CD14-positive monocyte (primary cell): ENCODE measurements around the gene RNF220. TPM values are rescaled to one million over a fixed set of nuclear protein-coding genes. Genes with fewer than 3 reads are reported as not detected.

Experiments used
- DNase-seq, 3 donors: peaks; one replicate each; pipeline ENCODE4 v3.0.0-alpha.2; 2011 to 2022
- H2AFZ ChIP-seq: 2 replicates; pipeline ENCODE4 v1.6.0; 2012; ENCODE audit warnings: mild to moderate bottlenecking, low read depth, low read length, inconsistent platforms; ENCODE audit not compliant: insufficient read depth, poor library complexity, severe bottlenecking
- H3K27ac ChIP-seq, 2 donors: 1 replicate in 1 of 2; 2 replicates in 1 of 2; pipeline ENCODE4 v1.5.1; 2012 to 2013; ENCODE audit warnings: low read length in 2 of 2, control low read depth in 1 of 2, inconsistent platforms in 1 of 2, low read depth in 1 of 2, mild to moderate bottlenecking in 1 of 2
- H3K27me3 ChIP-seq, 2 donors: one replicate each; pipeline versions ENCODE4 v1.6.0 to v1.6.1; 2011 to 2013; ENCODE audit warnings: low read length in 2 of 2; ENCODE audit not compliant: control insufficient read depth in 2 of 2, insufficient read depth in 2 of 2
- H3K36me3 ChIP-seq, 2 donors: replicated peaks in 1 of 2; 1 replicate in 1 of 2; 2 replicates in 1 of 2; pipeline versions ENCODE4 v1.5.1 to v1.6.1; 2012 to 2013; ENCODE audit warnings: low read length in 2 of 2, control low read depth in 1 of 2, inconsistent platforms in 1 of 2, mild to moderate bottlenecking in 1 of 2; ENCODE audit not compliant: insufficient read depth in 2 of 2, control insufficient read depth in 1 of 2
- H3K4me1 ChIP-seq, 2 donors: 1 replicate in 1 of 2; 2 replicates in 1 of 2; pipeline versions ENCODE4 v1.5.1 to v1.6.1; 2012 to 2013; ENCODE audit warnings: low read length in 2 of 2, control low read depth in 1 of 2, inconsistent platforms in 1 of 2, mild to moderate bottlenecking in 1 of 2, moderate library complexity in 1 of 2; ENCODE audit not compliant: insufficient read depth in 2 of 2, control insufficient read depth in 1 of 2
- H3K4me2 ChIP-seq: replicated peaks from 2 replicates; pipeline ENCODE3; 2012; ENCODE audit warnings: low read length, moderate library complexity, mild to moderate bottlenecking; ENCODE audit not compliant: poor library complexity, severe bottlenecking; ENCODE audit errors: extremely low read depth
- H3K4me3 ChIP-seq, 3 experiments: fragments of 200-600 bp in 1 of 3; sonication (generic) in 1 of 3; replicated peaks in 1 of 3; 1 replicate in 2 of 3; 2 replicates in 1 of 3; pipeline ENCODE4 v1.5.1; 2011 to 2013; ENCODE audit warnings: low read length in 3 of 3, mild to moderate bottlenecking in 3 of 3, control low read depth in 2 of 3, low read depth in 2 of 3, inconsistent platforms in 1 of 3, moderate library complexity in 1 of 3
- H3K79me2 ChIP-seq: 2 replicates; pipeline ENCODE4 v1.6.0; 2012; ENCODE audit warnings: mild to moderate bottlenecking, control low read depth, inconsistent platforms, low read length, moderate library complexity; ENCODE audit not compliant: insufficient read depth
- H3K9ac ChIP-seq: 2 replicates; pipeline ENCODE4 v1.6.0; 2017; ENCODE audit warnings: low read length, mild to moderate bottlenecking; ENCODE audit not compliant: insufficient read depth, poor library complexity, severe bottlenecking
- H3K9me3 ChIP-seq, 2 donors: replicated peaks in 1 of 2; 1 replicate in 1 of 2; 2 replicates in 1 of 2; pipeline versions ENCODE4 v1.5.1 to v1.6.1; 2012 to 2013; ENCODE audit warnings: low read length in 2 of 2, control low read depth in 1 of 2; ENCODE audit not compliant: control insufficient read depth in 1 of 2, insufficient read depth in 1 of 2
- H4K20me1 ChIP-seq: 2 replicates; pipeline ENCODE4 v1.6.0; 2012; ENCODE audit warnings: mild to moderate bottlenecking, low read length, control low read depth, moderate library complexity; ENCODE audit not compliant: insufficient read depth
- H3K27ac Mint-ChIP-seq, 7 donors: one replicate each; pipeline ENCODE4 v1.8.0; 2020; ENCODE audit warnings: mild to moderate bottlenecking in 7 of 7, mixed read lengths in 7 of 7, moderate library complexity in 6 of 7, inconsistent platforms in 2 of 7
- H3K27me3 Mint-ChIP-seq, 3 donors: one replicate each; pipeline ENCODE4 v1.8.0; 2021 to 2022; ENCODE audit warnings: low read depth in 3 of 3, mild to moderate bottlenecking in 3 of 3, mixed read lengths in 3 of 3, moderate library complexity in 3 of 3, inconsistent platforms in 1 of 3
- H3K36me3 Mint-ChIP-seq, 2 donors: one replicate each; pipeline ENCODE4 v1.8.0; 2020; ENCODE audit warnings: mixed read lengths in 2 of 2, inconsistent platforms in 1 of 2, mild to moderate bottlenecking in 1 of 2
- H3K4me1 Mint-ChIP-seq: one replicate; pipeline ENCODE4 v1.8.0; 2020; ENCODE audit warnings: mild to moderate bottlenecking, mixed read lengths
- H3K4me3 Mint-ChIP-seq, 2 donors: one replicate each; pipeline ENCODE4 v1.8.0; 2020; ENCODE audit warnings: mild to moderate bottlenecking in 2 of 2, mixed read lengths in 2 of 2, moderate library complexity in 1 of 2
- H3K9me3 Mint-ChIP-seq, 7 donors: one replicate each; pipeline ENCODE4 v1.8.0; 2020 to 2022; ENCODE audit warnings: mixed read lengths in 7 of 7, mild to moderate bottlenecking in 6 of 7, moderate library complexity in 6 of 7, inconsistent platforms in 2 of 7
- CTCF ChIP-seq: fragments of 200-600 bp; IDR thresholded peaks from one replicate; pipeline ENCODE4 v1.8.0; 2022; ENCODE audit warnings: antibody characterized with exemption, mild to moderate bottlenecking
- WGBS: methylation state at CpG from one replicate; pipeline ENCODE4 v1.1.5; 2013; ENCODE audit warnings: missing lambda C conversion rate; ENCODE audit not compliant: insufficient coverage; 5-methylcytosine and 5-hydroxymethylcytosine counted together
- intact Hi-C, 2 donors: fragments of 100-400 bp; cut with micrococcal nuclease; formaldehyde crosslinking; loops; one replicate each; pipeline versions ENCODE4 v1.15.0 to v1.15.1; 2023
- polyA plus RNA-seq, 3 donors: library from polyadenylated mRNA; depleted of rRNA in 1 of 3; unstranded in 2 of 3; stranded (reverse) in 1 of 3; fragments of 300-500 nt in 2 of 3; fragments of >200 nt in 1 of 3; fragmentation: Illumina TruSeq in 2 of 3; gene quantifications; 1 replicate in 2 of 3; 2 replicates in 1 of 3; pipeline ENCODE4 v1.2.3, GENCODE V29; 2012 to 2021

RNF220 gene
- polyA plus RNA-seq, 3 donors, result 39.4 to 133 (median 49.4) TPM

- Mint-ChIP-seq H3K27ac (no peak overlapping the region), H3K27me3 (no peaks in the 10 kb centered on the region), H3K36me3 (peaks cover 12 to 22% of the 10 kb centered on the region in 2 donors), H3K4me3 (no peak overlapping the region), H3K4me1 (peaks cover 29% of the 10 kb centered on the region), H3K9me3 (peaks cover 0 to 4% (median 0%) of the 10 kb centered on the region in 7 donors)
- TF ChIP-seq CTCF, result no peak
- peak overlapping the region; percentile 100 for H2AFZ ChIP-seq
- peaks cover 28% of the 10 kb centered on the region for H3K79me2 ChIP-seq
- no peak for DNase-seq
- no peak overlapping the region for H3K4me3 ChIP-seq
- H3K4me2 ChIP-seq, result no peak overlapping the region
- peaks cover 26% of the 10 kb centered on the region for H4K20me1 ChIP-seq
- H3K27ac ChIP-seq, result no peak overlapping the region
- no peaks in the 10 kb centered on the region for H3K9me3 ChIP-seq
- H3K4me1 ChIP-seq, result peaks cover 22 to 32% of the 10 kb centered on the region in 2 donors
- H3K27me3 ChIP-seq, result no peaks in the 10 kb centered on the region
- H3K36me3 ChIP-seq, result peaks cover 22 to 24% of the 10 kb centered on the region in 2 donors
- H3K9ac ChIP-seq, result no peak overlapping the region
- no CpG with 5 or more reads among the region's 2 CpGs for WGBS
- intact Hi-C loops, result loop anchor here in 1 of 2 donors (5.0 kb wide), 1 partner anchor 42 kb away; the partner anchor contains the start of genes ARMH1 and TMEM53
Observed at GRCh38 chr1:44630116-44630515, 225.1 kb downstream of the RNF220 start.

- 32% methylated on average over 8 of the region's 8 CpGs for WGBS
- peaks cover 29% of the 10 kb centered on the region for H3K4me1 Mint-ChIP-seq
- Histone ChIP-seq H2AFZ (peak overlapping the region; percentile 100), H3K36me3 (peaks cover 34 to 36% of the 10 kb centered on the region in 2 donors), H3K27me3 (no peaks in the 10 kb centered on the region), H3K9ac (peak overlapping the region; percentile 96), H3K4me1 (peaks cover 22 to 32% of the 10 kb centered on the region in 2 donors), H3K9me3 (no peaks in the 10 kb centered on the region), H3K79me2 (peaks cover 40% of the 10 kb centered on the region), H4K20me1 (peaks cover 38% of the 10 kb centered on the region), H3K4me3 (peak overlapping the region; percentile 68 to 97 (median 85)), H3K4me2 (peak overlapping the region; percentile 86), H3K27ac (peak overlapping the region; percentile 87 to 97)
- peak overlapping the region; percentile 91 for H3K4me3 Mint-ChIP-seq
- H3K36me3 Mint-ChIP-seq, result peaks cover 24 to 34% of the 10 kb centered on the region in 2 donors
- no peaks in the 10 kb centered on the region for H3K27me3 Mint-ChIP-seq
- intact Hi-C loops, result loop anchor here in 1 of 2 donors (1.0 to 5.0 kb wide), 2 partner anchors 41 to 277 kb away; partner anchors contain the start of genes ARMH1 and TMEM53
- TF ChIP-seq CTCF, result no peak
- DNase-seq, result no peak
- peak overlapping the region; percentile 91 to 99 (median 96) for H3K27ac Mint-ChIP-seq
- H3K9me3 Mint-ChIP-seq, result peaks cover 0 to 4% (median 0%) of the 10 kb centered on the region in 7 donors
Observed at GRCh38 chr1:44631333-44631646, 226.2 kb downstream of the RNF220 start.
